ENCODE results near the gene ALG14. TPM values are rescaled to one million over a fixed set of nuclear protein-coding genes. Genes with fewer than 3 reads are reported as not detected.
"Not testable (repeated sequence)": the region's sequence is repeated elsewhere in the genome, so short reads cannot be mapped to it uniquely, and the experiment has no call there.

Gene ALG14
- total and polyA plus RNA-seq, 2 donors (not counting 1 experiment from before 2014, with no cell fraction given): 0.92 to 2.6 TPM

GRCh38 chr1:94946886-94947285 lies 125.9 kb downstream of the ALG14 start:
- H3K9me3 Mint-ChIP-seq (ENCODE audit: insufficient read depth): no peaks in the 10 kb centered on the region
- Histone ChIP-seq H3K27ac (ENCODE audit: low read length in 2 of 2) (no peak overlapping the region), H3K9me3 (ENCODE audit: control extremely low read depth in 1 of 3, control insufficient read depth in 2 of 3, insufficient read depth in 1 of 3, low read length in 2 of 3) (no peaks in the 10 kb centered on the region), H2AFZ (ENCODE audit: insufficient read depth, low read depth, low read length, poor library complexity, severe bottlenecking) (no peak overlapping the region), H3K9ac (ENCODE audit: low read length) (no peak overlapping the region), H3K4me1 (ENCODE audit: control insufficient read depth in 2 of 2, insufficient read depth in 2 of 2, low read length in 2 of 2) (no peaks in the 10 kb centered on the region), H3K79me2 (ENCODE audit: control insufficient read depth, insufficient read depth, low read length) (no peaks in the 10 kb centered on the region), H3K27me3 (replicated peaks in 1 of 4; ENCODE audit: control extremely low read depth in 1 of 4, control insufficient read depth in 3 of 4, insufficient read depth in 4 of 4, low read length in 3 of 4) (peaks cover 0 to 3% (median 0%) of the 10 kb centered on the region in 4 experiments), H3K4me3 (ENCODE audit: control extremely low read depth in 1 of 5, extremely low read depth in 1 of 5, insufficient read depth in 1 of 5, low read depth in 2 of 5, low read length in 4 of 5) (no peak overlapping the region), H4K20me1 (ENCODE audit: control insufficient read depth, insufficient read depth, low read length, poor library complexity, severe bottlenecking) (no peaks in the 10 kb centered on the region), H3K4me2 (replicated peaks; ENCODE audit: low read depth, low read length, poor library complexity, severe bottlenecking) (no peak overlapping the region), H3K36me3 (replicated peaks in 1 of 2; ENCODE audit: control extremely low read depth in 1 of 2, control insufficient read depth in 1 of 2, extremely low read depth in 1 of 2, insufficient read depth in 2 of 2, low read length in 1 of 2) (no peaks in the 10 kb centered on the region)
- ATAC-seq (ENCODE audit: low read depth): no peak
- DNase-seq: no peak
- WGBS (ENCODE audit: insufficient coverage): 14% methylated on average over 1 of the region's 3 CpGs
- intact Hi-C loops (cut with micrococcal nuclease): no loop called here
- no peak overlapping the region for H3K27ac Mint-ChIP-seq
- H3K4me1 Mint-ChIP-seq: no peaks in the 10 kb centered on the region
- H3K4me3 Mint-ChIP-seq: no peak overlapping the region
- TF ChIP-seq EZH2 (IDR thresholded peaks at IDR 0.05; ENCODE audit: borderline replicate concordance, insufficient read depth, low read depth, low read length, poor library complexity, severe bottlenecking) (no peak), CTCF (IDR thresholded peaks at IDR 0.05) (no peak)
- H3K27me3 Mint-ChIP-seq: peaks cover 11% of the 10 kb centered on the region
- ChIA-PET CTCF (interaction anchor here (1.1 kb wide), 1 partner anchor 92 kb away, joined by 3 read pairs; no protein-coding TSS in a partner anchor), POLR2A (no interaction called here)

- peaks cover 0 to 3% (median 0%) of the 10 kb centered on the region in 4 experiments for H3K27me3 ChIP-seq (replicated peaks in 1 of 4; ENCODE audit: control extremely low read depth in 1 of 4, control insufficient read depth in 3 of 4, insufficient read depth in 4 of 4, low read length in 3 of 4)
- TF ChIP-seq EZH2 (IDR thresholded peaks at IDR 0.05; ENCODE audit: borderline replicate concordance, insufficient read depth, low read depth, low read length, poor library complexity, severe bottlenecking): no peak
- TF ChIP-seq CTCF (IDR thresholded peaks at IDR 0.05): no peak
- intact Hi-C loops (cut with micrococcal nuclease): no loop called here
- H2AFZ ChIP-seq (ENCODE audit: insufficient read depth, low read depth, low read length, poor library complexity, severe bottlenecking): no peak overlapping the region
- H3K4me1 Mint-ChIP-seq: no peaks in the 10 kb centered on the region
- H3K4me1 ChIP-seq (ENCODE audit: control insufficient read depth in 2 of 2, insufficient read depth in 2 of 2, low read length in 2 of 2): no peaks in the 10 kb centered on the region
- ATAC-seq (ENCODE audit: low read depth) (no peak), DNase-seq (no peak)
- H3K36me3 ChIP-seq (replicated peaks in 1 of 2; ENCODE audit: control extremely low read depth in 1 of 2, control insufficient read depth in 1 of 2, extremely low read depth in 1 of 2, insufficient read depth in 2 of 2, low read length in 1 of 2): no peaks in the 10 kb centered on the region
- no peaks in the 10 kb centered on the region for H3K9me3 ChIP-seq (ENCODE audit: control extremely low read depth in 1 of 3, control insufficient read depth in 2 of 3, insufficient read depth in 1 of 3, low read length in 2 of 3)
- H3K79me2 ChIP-seq (ENCODE audit: control insufficient read depth, insufficient read depth, low read length): no peaks in the 10 kb centered on the region
- H3K9me3 Mint-ChIP-seq (ENCODE audit: insufficient read depth): no peaks in the 10 kb centered on the region
- ChIA-PET CTCF (interaction anchor here (0.9 to 1.6 kb wide), 2 partner anchors 99 to 146 kb away, joined by 3 read pairs; no protein-coding TSS in a partner anchor), POLR2A (no interaction called here)
- no peak overlapping the region for H3K27ac ChIP-seq (ENCODE audit: low read length in 2 of 2)
- H4K20me1 ChIP-seq (ENCODE audit: control insufficient read depth, insufficient read depth, low read length, poor library complexity, severe bottlenecking): no peaks in the 10 kb centered on the region
- peaks cover 16% of the 10 kb centered on the region for H3K27me3 Mint-ChIP-seq
- H3K9ac ChIP-seq (ENCODE audit: low read length): no peak overlapping the region
- H3K4me2 ChIP-seq (replicated peaks; ENCODE audit: low read depth, low read length, poor library complexity, severe bottlenecking): no peak overlapping the region
- no peak overlapping the region for H3K4me3 ChIP-seq (ENCODE audit: control extremely low read depth in 1 of 5, extremely low read depth in 1 of 5, insufficient read depth in 1 of 5, low read depth in 2 of 5, low read length in 4 of 5)
- no peak overlapping the region for H3K27ac Mint-ChIP-seq
- no peak overlapping the region for H3K4me3 Mint-ChIP-seq
- 89% methylated on average over 5 of the region's 8 CpGs for WGBS (ENCODE audit: insufficient coverage)
Observed at GRCh38 chr1:94942171-94943128, 130.3 kb downstream of the ALG14 start.

GRCh38 chr1:94941480-94941879 lies 131.3 kb downstream of the ALG14 start:
- intact Hi-C loops (cut with micrococcal nuclease); H4K20me1 ChIP-seq (ENCODE audit: control insufficient read depth, insufficient read depth, low read length, poor library complexity, severe bottlenecking); H3K27me3 ChIP-seq (replicated peaks in 1 of 4; ENCODE audit: control extremely low read depth in 1 of 4, control insufficient read depth in 3 of 4, insufficient read depth in 4 of 4, low read length in 3 of 4); H3K4me3 ChIP-seq (ENCODE audit: control extremely low read depth in 1 of 5, extremely low read depth in 1 of 5, insufficient read depth in 1 of 5, low read depth in 2 of 5, low read length in 4 of 5); DNase-seq; H3K79me2 ChIP-seq (ENCODE audit: control insufficient read depth, insufficient read depth, low read length); H3K9me3 ChIP-seq (ENCODE audit: control extremely low read depth in 1 of 3, control insufficient read depth in 2 of 3, insufficient read depth in 1 of 3, low read length in 2 of 3); ATAC-seq (ENCODE audit: low read depth); H3K27ac ChIP-seq (ENCODE audit: low read length in 2 of 2); H3K9ac ChIP-seq (ENCODE audit: low read length); H3K9me3 Mint-ChIP-seq (ENCODE audit: insufficient read depth); CTCF ChIA-PET; H3K4me3 Mint-ChIP-seq; H3K4me1 Mint-ChIP-seq; H3K4me2 ChIP-seq (replicated peaks; ENCODE audit: low read depth, low read length, poor library complexity, severe bottlenecking); POLR2A ChIA-PET; H3K27ac Mint-ChIP-seq; H3K4me1 ChIP-seq (ENCODE audit: control insufficient read depth in 2 of 2, insufficient read depth in 2 of 2, low read length in 2 of 2); H3K36me3 ChIP-seq (replicated peaks in 1 of 2; ENCODE audit: control extremely low read depth in 1 of 2, control insufficient read depth in 1 of 2, extremely low read depth in 1 of 2, insufficient read depth in 2 of 2, low read length in 1 of 2); H2AFZ ChIP-seq (ENCODE audit: insufficient read depth, low read depth, low read length, poor library complexity, severe bottlenecking): not testable (repeated sequence)
- peaks cover 16% of the 10 kb centered on the region for H3K27me3 Mint-ChIP-seq
- WGBS (ENCODE audit: insufficient coverage): 83% methylated on average over 1 of the region's 1 CpG
